Measurements from ENCODE around the gene APBA2. TPM values are rescaled to one million over a fixed set of nuclear protein-coding genes. Genes with fewer than 3 reads are reported as not detected.

APBA2 gene
- total RNA-seq, 1 donor from 2014 or later = 11.7 TPM

- DNase-seq (ENCODE audit: low read depth) = no peak
These were observed 29.5 kb downstream of the APBA2 start for GRCh38 chr15:28915041-28915810.

GRCh38 chr15:28915935-28916334 lies 30.2 kb downstream of the APBA2 start:
- DNase-seq (ENCODE audit: low read depth) = no peak

- no peak for DNase-seq (ENCODE audit: low read depth)
These were observed 32.0 kb downstream of the APBA2 start for GRCh38 chr15:28917791-28918140.

- no peak for DNase-seq (ENCODE audit: low read depth)
These were observed 32.6 kb downstream of the APBA2 start for GRCh38 chr15:28918141-28918983.

GRCh38 chr15:28919201-28919635 lies 33.4 kb downstream of the APBA2 start:
- peak; percentile 11 for DNase-seq (ENCODE audit: low read depth)

- DNase-seq (ENCODE audit: low read depth) = no peak
These were observed 34.2 kb downstream of the APBA2 start for GRCh38 chr15:28919679-28920655.

- no peak for DNase-seq (ENCODE audit: low read depth)
These were observed 35.1 kb downstream of the APBA2 start for GRCh38 chr15:28920781-28921331.

GRCh38 chr15:28921336-28921735 lies 35.6 kb downstream of the APBA2 start:
- DNase-seq (ENCODE audit: low read depth) = no peak

- DNase-seq (ENCODE audit: low read depth) = no peak
These were observed 36.3 kb downstream of the APBA2 start for GRCh38 chr15:28921919-28922706.

GRCh38 chr15:28922707-28923012 lies 36.9 kb downstream of the APBA2 start:
- no peak for DNase-seq (ENCODE audit: low read depth)

- DNase-seq (ENCODE audit: low read depth) = no peak
These were observed 38.0 kb downstream of the APBA2 start for GRCh38 chr15:28923726-28924280.

GRCh38 chr15:28927043-28927442 lies 41.3 kb downstream of the APBA2 start:
- no peak for DNase-seq (ENCODE audit: low read depth)

- DNase-seq (ENCODE audit: low read depth) = no peak
These were observed 43.4 kb downstream of the APBA2 start for GRCh38 chr15:28929200-28929599.

- DNase-seq (ENCODE audit: low read depth) = no peak
These were observed 44.2 kb downstream of the APBA2 start for GRCh38 chr15:28930011-28930410.

GRCh38 chr15:28930476-28931291 lies 44.9 kb downstream of the APBA2 start:
- DNase-seq (ENCODE audit: low read depth) = no peak

- no peak for DNase-seq (ENCODE audit: low read depth)
These were observed 46.1 kb downstream of the APBA2 start for GRCh38 chr15:28931828-28932227.

GRCh38 chr15:28932361-28932760 lies 46.6 kb downstream of the APBA2 start:
- no peak for DNase-seq (ENCODE audit: low read depth)

GRCh38 chr15:28933710-28934445 lies 48.1 kb downstream of the APBA2 start:
- DNase-seq (ENCODE audit: low read depth) = no peak

GRCh38 chr15:28934645-28935044 lies 48.9 kb downstream of the APBA2 start:
- DNase-seq (ENCODE audit: low read depth) = no peak

Data from renal cortical epithelial cell (primary cell).